GM19468 (cell line): ENCODE results near the gene GGT6.
"Not testable (repeated sequence)": the region's sequence is repeated elsewhere in the genome, so short reads cannot be mapped to it uniquely, and the experiment has no call there.

Experiments
- ATAC-seq: cut with Tn5 transposase; IDR thresholded peaks from one replicate; pipeline ENCODE4 v1.9.1; 2021; ENCODE audit warnings: mild to moderate bottlenecking, moderate library complexity, moderate number of reproducible peaks; ENCODE audit not compliant: unreplicated experiment; ENCODE audit errors: extremely low read depth

Gene GGT6

GRCh38 chr17:4593021-4593421 lies 32.6 kb upstream of the GGT6 start:
- no peak for ATAC-seq

GRCh38 chr17:4592240-4593005 lies 32.0 kb upstream of the GGT6 start:
- ATAC-seq: no peak

GRCh38 chr17:4591529-4591928 lies 31.2 kb upstream of the GGT6 start:
- no peak for ATAC-seq

GRCh38 chr17:4590981-4591453 lies 30.6 kb upstream of the GGT6 start:
- no peak for ATAC-seq

GRCh38 chr17:4590042-4590441 lies 29.7 kb upstream of the GGT6 start:
- not testable (repeated sequence) for ATAC-seq

GRCh38 chr17:4588898-4589625 lies 28.7 kb upstream of the GGT6 start:
- no peak for ATAC-seq

- no peak for ATAC-seq
These were observed 28.0 kb upstream of the GGT6 start for GRCh38 chr17:4588391-4588790.

GRCh38 chr17:4587803-4588202 lies 27.4 kb upstream of the GGT6 start:
- no peak for ATAC-seq

- ATAC-seq: no peak
These were observed 26.8 kb upstream of the GGT6 start for GRCh38 chr17:4587195-4587594.

GRCh38 chr17:4586043-4586442 lies 25.7 kb upstream of the GGT6 start:
- no peak for ATAC-seq

GRCh38 chr17:4585638-4585994 lies 25.2 kb upstream of the GGT6 start:
- no peak for ATAC-seq

GRCh38 chr17:4584917-4585637 lies 24.7 kb upstream of the GGT6 start:
- ATAC-seq: no peak

- no peak for ATAC-seq
These were observed 23.9 kb upstream of the GGT6 start, which contains the start of gene SMTNL2 for GRCh38 chr17:4584101-4584916. Gene SMTNL2, plus strand, starts transcription at chr17:4584529. Its CDS starts 77 bp downstream, at chr17:4584606.

GRCh38 chr17:4583782-4584100 lies 23.4 kb upstream of the GGT6 start:
- no peak for ATAC-seq

- ATAC-seq: no peak
These were observed 22.8 kb upstream of the GGT6 start for GRCh38 chr17:4583206-4583605.

- ATAC-seq: no peak
These were observed 22.3 kb upstream of the GGT6 start for GRCh38 chr17:4582691-4583090.

GRCh38 chr17:4582101-4582501 lies 21.7 kb upstream of the GGT6 start:
- no peak for ATAC-seq

- ATAC-seq: no peak
These were observed 19.9 kb upstream of the GGT6 start for GRCh38 chr17:4580291-4580690.

GRCh38 chr17:4579678-4580077 lies 19.3 kb upstream of the GGT6 start:
- ATAC-seq: no peak

- ATAC-seq: not testable (repeated sequence)
These were observed 18.0 kb upstream of the GGT6 start for GRCh38 chr17:4578349-4578748.
